Memory B cell (primary cell): ENCODE results near the gene SLC18B1.
"Not testable (repeated sequence)": the region's sequence is repeated elsewhere in the genome, so short reads cannot be mapped to it uniquely, and the experiment has no call there.

Experiments
- ATAC-seq: fragments of 150-1000 bp; cut with Tn5 transposase; 2 replicates; pipeline ENCODE4 v1.10.0; 2021; ENCODE audit warnings: low read depth, mild to moderate bottlenecking, moderate library complexity
- DNase-seq, 2 donors: peaks; one replicate each; pipeline ENCODE4 v3.0.0; 2022; ENCODE audit warnings: low spot score in 2 of 2
- H3K27ac Mint-ChIP-seq: one replicate; pipeline ENCODE4 v1.8.0; 2022; ENCODE audit warnings: mild to moderate bottlenecking, moderate library complexity, mixed read lengths
- H3K27me3 Mint-ChIP-seq: one replicate; pipeline ENCODE4 v1.8.0; 2022; ENCODE audit warnings: mixed read lengths
- H3K36me3 Mint-ChIP-seq: one replicate; pipeline ENCODE4 v1.8.0; 2022; ENCODE audit warnings: mild to moderate bottlenecking, mixed read lengths
- H3K4me1 Mint-ChIP-seq: one replicate; pipeline ENCODE4 v1.8.0; 2022; ENCODE audit warnings: mixed read lengths
- H3K4me3 Mint-ChIP-seq: one replicate; pipeline ENCODE4 v1.8.0; 2022; ENCODE audit warnings: mild to moderate bottlenecking, moderate library complexity, mixed read lengths
- H3K9me3 Mint-ChIP-seq: one replicate; pipeline ENCODE4 v1.8.0; 2022; ENCODE audit warnings: mixed read lengths

Gene SLC18B1

GRCh38 chr6:132780770-132781371 lies 17.6 kb downstream of the SLC18B1 start:
- H3K36me3 Mint-ChIP-seq = peaks cover 36% of the 10 kb centered on the region
- no peak for DNase-seq
- no peak overlapping the region for H3K27ac Mint-ChIP-seq
- H3K4me3 Mint-ChIP-seq = no peak overlapping the region
- ATAC-seq = peak; percentile 51
- H3K9me3 Mint-ChIP-seq = no peaks in the 10 kb centered on the region
- no peaks in the 10 kb centered on the region for H3K27me3 Mint-ChIP-seq
- H3K4me1 Mint-ChIP-seq = no peaks in the 10 kb centered on the region

- not testable (repeated sequence) for ATAC-seq, H3K9me3 Mint-ChIP-seq, H3K4me3 Mint-ChIP-seq, DNase-seq, H3K4me1 Mint-ChIP-seq, H3K27me3 Mint-ChIP-seq, H3K27ac Mint-ChIP-seq
- peaks cover 38% of the 10 kb centered on the region for H3K36me3 Mint-ChIP-seq
These were observed 20.6 kb downstream of the SLC18B1 start for GRCh38 chr6:132777881-132778280.

- ATAC-seq (peak; percentile 59), DNase-seq (peak; percentile 22 to 25)
- H3K36me3 Mint-ChIP-seq = peaks cover 12% of the 10 kb centered on the region
- peak overlapping the region; percentile 60 for H3K4me3 Mint-ChIP-seq
- peaks cover 12% of the 10 kb centered on the region for H3K4me1 Mint-ChIP-seq
- no peaks in the 10 kb centered on the region for H3K9me3 Mint-ChIP-seq
- no peaks in the 10 kb centered on the region for H3K27me3 Mint-ChIP-seq
- H3K27ac Mint-ChIP-seq = peak overlapping the region; percentile 16
These were observed 30.4 kb downstream of the SLC18B1 start for GRCh38 chr6:132768051-132768517.

- H3K4me1 Mint-ChIP-seq = peaks cover 18% of the 10 kb centered on the region
- peaks cover 8% of the 10 kb centered on the region for H3K36me3 Mint-ChIP-seq
- DNase-seq (no peak), ATAC-seq (no peak)
- no peak overlapping the region for H3K27ac Mint-ChIP-seq
- H3K27me3 Mint-ChIP-seq = no peaks in the 10 kb centered on the region
- H3K9me3 Mint-ChIP-seq = no peaks in the 10 kb centered on the region
- no peak overlapping the region for H3K4me3 Mint-ChIP-seq
These were observed 32.9 kb downstream of the SLC18B1 start for GRCh38 chr6:132765560-132765959.

- Mint-ChIP-seq H3K27me3 (no peaks in the 10 kb centered on the region), H3K27ac (no peak overlapping the region), H3K9me3 (no peaks in the 10 kb centered on the region), H3K4me1 (peaks cover 18% of the 10 kb centered on the region), H3K36me3 (peaks cover 1% of the 10 kb centered on the region), H3K4me3 (no peak overlapping the region)
- DNase-seq = no peak
- ATAC-seq = no peak
These were observed 34.1 kb downstream of the SLC18B1 start for GRCh38 chr6:132764370-132764769.

GRCh38 chr6:132763269-132763668 lies 35.2 kb downstream of the SLC18B1 start:
- ATAC-seq = peak; percentile 95
- H3K27me3 Mint-ChIP-seq = no peaks in the 10 kb centered on the region

GRCh38 chr6:132760256-132760655 lies 38.2 kb downstream of the SLC18B1 start:
- DNase-seq (no peak), ATAC-seq (no peak)
- Mint-ChIP-seq H3K27me3 (no peaks in the 10 kb centered on the region), H3K9me3 (no peaks in the 10 kb centered on the region), H3K4me1 (peaks cover 21% of the 10 kb centered on the region), H3K4me3 (no peak overlapping the region), H3K27ac (no peak overlapping the region), H3K36me3 (peaks cover 3% of the 10 kb centered on the region)

More at GRCh38 chr6:132763269-132763668, 35.2 kb downstream of the SLC18B1 start:
- Mint-ChIP-seq H3K4me1 (peaks cover 18% of the 10 kb centered on the region), H3K36me3 (no peaks in the 10 kb centered on the region), H3K9me3 (no peaks in the 10 kb centered on the region), H3K27ac (peak overlapping the region; percentile 79), H3K4me3 (peak overlapping the region; percentile 83)
- peak; percentile 34 to 49 for DNase-seq

- Mint-ChIP-seq H3K36me3 (peaks cover 3% of the 10 kb centered on the region), H3K27ac (no peak overlapping the region), H3K4me3 (peak overlapping the region; percentile 31), H3K9me3 (no peaks in the 10 kb centered on the region), H3K4me1 (peaks cover 15% of the 10 kb centered on the region), H3K27me3 (no peaks in the 10 kb centered on the region)
- ATAC-seq = no peak
- no peak for DNase-seq
These were observed 39.7 kb downstream of the SLC18B1 start for GRCh38 chr6:132758689-132759088.

- no peak for ATAC-seq
- Mint-ChIP-seq H3K27me3 (no peaks in the 10 kb centered on the region), H3K4me1 (peaks cover 24% of the 10 kb centered on the region), H3K9me3 (no peaks in the 10 kb centered on the region), H3K36me3 (peaks cover 7% of the 10 kb centered on the region), H3K4me3 (no peak overlapping the region), H3K27ac (peak overlapping the region; percentile 91)
- DNase-seq = no peak
These were observed 46.2 kb downstream of the SLC18B1 start for GRCh38 chr6:132752255-132752654.

- ATAC-seq (no peak), DNase-seq (no peak)
- Mint-ChIP-seq H3K4me1 (peaks cover 26% of the 10 kb centered on the region), H3K27me3 (no peaks in the 10 kb centered on the region), H3K4me3 (no peak overlapping the region), H3K36me3 (peaks cover 9% of the 10 kb centered on the region), H3K27ac (peak overlapping the region; percentile 91), H3K9me3 (no peaks in the 10 kb centered on the region)
These were observed 46.6 kb downstream of the SLC18B1 start for GRCh38 chr6:132751828-132752227.

- Mint-ChIP-seq H3K36me3 (peaks cover 10% of the 10 kb centered on the region), H3K27me3 (no peaks in the 10 kb centered on the region), H3K27ac (peak overlapping the region; percentile 91), H3K9me3 (no peaks in the 10 kb centered on the region), H3K4me3 (peak overlapping the region; percentile 77), H3K4me1 (peaks cover 27% of the 10 kb centered on the region)
- ATAC-seq (peak; percentile 54), DNase-seq (no peak)
These were observed 47.1 kb downstream of the SLC18B1 start for GRCh38 chr6:132751306-132751705.

GRCh38 chr6:132750455-132751248 lies 47.8 kb downstream of the SLC18B1 start:
- DNase-seq (no peak), ATAC-seq (peak; percentile 79)
- H3K27ac Mint-ChIP-seq = peak overlapping the region; percentile 91
- H3K27me3 Mint-ChIP-seq = no peaks in the 10 kb centered on the region
- H3K4me1 Mint-ChIP-seq = peaks cover 25% of the 10 kb centered on the region
- H3K36me3 Mint-ChIP-seq = peaks cover 13% of the 10 kb centered on the region
- peak overlapping the region; percentile 77 for H3K4me3 Mint-ChIP-seq
- H3K9me3 Mint-ChIP-seq = no peaks in the 10 kb centered on the region

- H3K27ac Mint-ChIP-seq = no peak overlapping the region
These were observed 49.3 kb downstream of the SLC18B1 start for GRCh38 chr6:132749111-132749510.

GRCh38 chr6:132748446-132748845 lies 50.0 kb downstream of the SLC18B1 start:
- no peak for ATAC-seq
- DNase-seq = no peak
- Mint-ChIP-seq H3K9me3 (no peaks in the 10 kb centered on the region), H3K27me3 (no peaks in the 10 kb centered on the region), H3K4me3 (no peak overlapping the region), H3K27ac (no peak overlapping the region), H3K4me1 (peaks cover 24% of the 10 kb centered on the region), H3K36me3 (peaks cover 21% of the 10 kb centered on the region)

More at GRCh38 chr6:132749111-132749510, 49.3 kb downstream of the SLC18B1 start:
- Mint-ChIP-seq H3K4me1 (peaks cover 24% of the 10 kb centered on the region), H3K27me3 (no peaks in the 10 kb centered on the region), H3K4me3 (no peak overlapping the region), H3K9me3 (no peaks in the 10 kb centered on the region), H3K36me3 (peaks cover 21% of the 10 kb centered on the region)
- no peak for ATAC-seq
- no peak for DNase-seq
